Keratinocyte (primary cell): ENCODE data around the gene TMEM63B.

ENCODE experiments used
- EZH2 ChIP-seq: IDR thresholded peaks from one replicate; pipeline ENCODE4 v1.6.1; 2012; ENCODE audit warnings: inconsistent platforms, mild to moderate bottlenecking, low read length, moderate library complexity
- TF ChIP-seq, protein P1 (sequence below), 3 experiments: IDR thresholded peaks in 1 of 3; conservative IDR thresholded peaks in 1 of 3; optimal IDR thresholded peaks in 1 of 3; 2 replicates in 2 of 3; 3 replicates in 1 of 3; pipeline versions ENCODE3 to v1.5.1; 2011; ENCODE audit warnings: low read length in 3 of 3, mild to moderate bottlenecking in 3 of 3, moderate library complexity in 2 of 3, control low read depth in 1 of 3, inconsistent platforms in 1 of 3; ENCODE audit not compliant: insufficient read depth in 2 of 3; ENCODE audit errors: extremely low read depth in 1 of 3

DNA sequence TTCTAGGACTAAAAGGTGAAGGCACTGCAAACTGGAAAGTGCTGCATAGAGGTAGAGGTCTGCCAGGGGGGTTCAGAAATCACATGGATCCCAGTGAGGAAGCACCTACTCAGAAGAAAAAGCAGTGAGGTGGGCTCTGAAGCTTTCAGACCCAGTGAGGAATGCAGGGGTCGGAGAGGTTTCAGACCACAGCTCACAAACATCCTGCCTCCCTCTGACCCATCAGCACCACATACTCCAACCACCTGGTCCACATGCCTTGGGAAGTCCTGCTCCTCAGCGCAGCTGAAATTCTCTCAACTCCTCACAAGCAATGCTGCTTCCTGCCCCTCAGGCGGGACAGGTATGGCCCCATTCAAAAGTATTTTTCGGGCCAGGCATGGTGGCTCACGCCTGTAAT, 20.3 kb upstream of the TMEM63B start:
- TF ChIP-seq, protein P1, sequence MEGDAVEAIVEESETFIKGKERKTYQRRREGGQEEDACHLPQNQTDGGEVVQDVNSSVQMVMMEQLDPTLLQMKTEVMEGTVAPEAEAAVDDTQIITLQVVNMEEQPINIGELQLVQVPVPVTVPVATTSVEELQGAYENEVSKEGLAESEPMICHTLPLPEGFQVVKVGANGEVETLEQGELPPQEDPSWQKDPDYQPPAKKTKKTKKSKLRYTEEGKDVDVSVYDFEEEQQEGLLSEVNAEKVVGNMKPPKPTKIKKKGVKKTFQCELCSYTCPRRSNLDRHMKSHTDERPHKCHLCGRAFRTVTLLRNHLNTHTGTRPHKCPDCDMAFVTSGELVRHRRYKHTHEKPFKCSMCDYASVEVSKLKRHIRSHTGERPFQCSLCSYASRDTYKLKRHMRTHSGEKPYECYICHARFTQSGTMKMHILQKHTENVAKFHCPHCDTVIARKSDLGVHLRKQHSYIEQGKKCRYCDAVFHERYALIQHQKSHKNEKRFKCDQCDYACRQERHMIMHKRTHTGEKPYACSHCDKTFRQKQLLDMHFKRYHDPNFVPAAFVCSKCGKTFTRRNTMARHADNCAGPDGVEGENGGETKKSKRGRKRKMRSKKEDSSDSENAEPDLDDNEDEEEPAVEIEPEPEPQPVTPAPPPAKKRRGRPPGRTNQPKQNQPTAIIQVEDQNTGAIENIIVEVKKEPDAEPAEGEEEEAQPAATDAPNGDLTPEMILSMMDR (optimal IDR thresholded peaks at IDR 0.05 in 1 of 3, IDR thresholded peaks at IDR 0.05 in 1 of 3, conservative IDR thresholded peaks at IDR 0.05 in 1 of 3; ENCODE audit: extremely low read depth in 1 of 3, insufficient read depth in 2 of 3, low read length in 3 of 3) = no peak
- TF ChIP-seq EZH2 = no peak
